ENCODE results near the gene KRTAP12-1.

KRTAP12-1 gene

GRCh38 chr21:44710756-44711326, 28.9 kb upstream of the KRTAP12-1 start:
- DNase-seq (ENCODE audit: extremely low read depth, low read depth): no peak

GRCh38 chr21:44710294-44710665, 28.3 kb upstream of the KRTAP12-1 start:
- no peak for DNase-seq (ENCODE audit: extremely low read depth, low read depth)
- TF ChIP-seq CTCF (IDR thresholded peaks at IDR 0.05; ENCODE audit: low read depth, low read length): no peak

More at GRCh38 chr21:44710756-44711326, 28.9 kb upstream of the KRTAP12-1 start:
- TF ChIP-seq CTCF (IDR thresholded peaks at IDR 0.05; ENCODE audit: low read depth, low read length): no peak

- TF ChIP-seq CTCF (IDR thresholded peaks at IDR 0.05; ENCODE audit: low read depth, low read length): no peak
- no peak for DNase-seq (ENCODE audit: extremely low read depth, low read depth)
These were observed 27.7 kb upstream of the KRTAP12-1 start for GRCh38 chr21:44709426-44710293.

- no peak for DNase-seq (ENCODE audit: extremely low read depth, low read depth)
- no peak for TF ChIP-seq CTCF (IDR thresholded peaks at IDR 0.05; ENCODE audit: low read depth, low read length)
These were observed 27.0 kb upstream of the KRTAP12-1 start for GRCh38 chr21:44708866-44709425.

GRCh38 chr21:44708213-44708865, 26.4 kb upstream of the KRTAP12-1 start:
- TF ChIP-seq CTCF (IDR thresholded peaks at IDR 0.05; ENCODE audit: low read depth, low read length): no peak
- DNase-seq (ENCODE audit: extremely low read depth, low read depth): no peak

GRCh38 chr21:44706706-44707581, 25.0 kb upstream of the KRTAP12-1 start:
- TF ChIP-seq CTCF (IDR thresholded peaks at IDR 0.05; ENCODE audit: low read depth, low read length): no peak

More at GRCh38 chr21:44706706-44707581, 25.0 kb upstream of the KRTAP12-1 start:
- DNase-seq (ENCODE audit: extremely low read depth, low read depth): no peak

Data from AG09319 (cell line).